H1 (cell line): ENCODE results near the gene LMO2. TPM values are rescaled to one million over a fixed set of nuclear protein-coding genes. Genes with fewer than 3 reads are reported as not detected.

ENCODE experiments used
- CTCF ChIA-PET: fragments of 300-600 bp; sonication (Branson Sonifier 250); formaldehyde crosslinking; loops from one replicate; lab custom pipeline; 2021; ENCODE audit not compliant: partially characterized antibody; lab: Charles Lee
- POLR2A ChIA-PET: fragments of 300-600 bp; sonication (Branson Sonifier 250); formaldehyde crosslinking; loops from one replicate; lab custom pipeline; 2021; ENCODE audit warnings: inconsistent platforms; ENCODE audit not compliant: partially characterized antibody; lab: Charles Lee
- DNase-seq, 2 experiments: peaks; one replicate each; pipeline versions ENCODE4 v3.0.0 to v3.0.0-alpha.2; 2010 to 2022; ENCODE audit warnings: low spot score in 2 of 2, low read depth in 1 of 2, mixed read lengths in 1 of 2
- FAIRE-seq: peaks from 2 replicates; lab custom pipeline; 2011; peaks lifted over from hg19 to GRCh38; lab: Jason Lieb, UNC
- H2AFZ ChIP-seq: 2 replicates; pipeline ENCODE4 v1.8.1; 2012; ENCODE audit warnings: low read length, inconsistent platforms
- H2AK5ac ChIP-seq: 2 replicates; pipeline ENCODE4 v1.6.1; 2013; ENCODE audit warnings: low read depth, low read length
- H2BK120ac ChIP-seq: replicated peaks from 2 replicates; pipeline ENCODE3; 2013; ENCODE audit warnings: low read depth, low read length, inconsistent platforms
- H2BK12ac ChIP-seq: 2 replicates; pipeline ENCODE4 v1.6.1; 2013; ENCODE audit warnings: low read depth, low read length
- H2BK15ac ChIP-seq: 2 replicates; pipeline ENCODE4 v1.6.1; 2013; ENCODE audit warnings: low read length
- H2BK20ac ChIP-seq: 2 replicates; pipeline ENCODE4 v1.6.1; 2013; ENCODE audit warnings: low read length
- H2BK5ac ChIP-seq: 2 replicates; pipeline ENCODE4 v1.6.1; 2013; ENCODE audit warnings: low read depth, low read length
- H3K14ac ChIP-seq: 2 replicates; pipeline ENCODE4 v1.6.1; 2013; ENCODE audit warnings: inconsistent platforms; ENCODE audit not compliant: insufficient read length
- H3K18ac ChIP-seq: 2 replicates; pipeline ENCODE4 v1.6.1; 2013; ENCODE audit warnings: low read length; ENCODE audit errors: extremely low read depth
- H3K23ac ChIP-seq: 2 replicates; pipeline ENCODE4 v1.6.1; 2013; ENCODE audit warnings: inconsistent platforms; ENCODE audit not compliant: insufficient read length
- H3K23me2 ChIP-seq: 2 replicates; pipeline ENCODE4 v1.6.1; 2013; ENCODE audit warnings: low read depth, low read length
- H3K27ac ChIP-seq: 2 replicates; pipeline ENCODE4 v1.6.1; 2011; ENCODE audit warnings: low read depth, low read length, inconsistent platforms
- H3K27me3 ChIP-seq, 4 experiments: replicated peaks in 1 of 4; 1 replicate in 1 of 4; 2 replicates in 3 of 4; pipeline versions ENCODE4 v1.6.1 to v1.8.1; 2011 to 2013; ENCODE audit warnings: low read length in 3 of 4, mild to moderate bottlenecking in 3 of 4, inconsistent platforms in 2 of 4, mixed read lengths in 2 of 4, moderate library complexity in 1 of 4; ENCODE audit not compliant: control insufficient read depth in 3 of 4, insufficient read depth in 3 of 4; ENCODE audit errors: extremely low read depth in 1 of 4
- H3K36me3 ChIP-seq, 4 experiments: 2 replicates each; pipeline versions ENCODE4 v1.6.1 to v1.8.1; 2011 to 2013; ENCODE audit warnings: mild to moderate bottlenecking in 4 of 4, low read length in 3 of 4, moderate library complexity in 2 of 4, control low read depth in 1 of 4, inconsistent platforms in 1 of 4; ENCODE audit not compliant: insufficient read depth in 4 of 4, control insufficient read depth in 2 of 4
- H3K4ac ChIP-seq: replicated peaks from 2 replicates; pipeline ENCODE3; 2013; ENCODE audit warnings: low read length, low read depth, mixed read lengths, inconsistent platforms; ENCODE audit not compliant: insufficient read length
- H3K4me1 ChIP-seq, 4 experiments: replicated peaks in 1 of 4; 1 replicate in 1 of 4; 2 replicates in 3 of 4; pipeline versions ENCODE4 v1.6.1 to v1.8.1; 2011 to 2013; ENCODE audit warnings: low read length in 3 of 4, inconsistent platforms in 2 of 4, mixed read lengths in 1 of 4; ENCODE audit not compliant: insufficient read depth in 4 of 4, control insufficient read depth in 3 of 4
- H3K4me2 ChIP-seq, 2 experiments: 2 replicates each; pipeline versions ENCODE4 v1.6.1 to v1.8.1; 2011 to 2013; ENCODE audit warnings: low read depth in 2 of 2, low read length in 2 of 2, control low read depth in 1 of 2, inconsistent platforms in 1 of 2, mild to moderate bottlenecking in 1 of 2; ENCODE audit not compliant: insufficient read depth in 1 of 2
- H3K4me3 ChIP-seq, 4 experiments: fragments of 200-600, 300-600 bp in 1 of 4; sonication (generic), shearing (Covaris generic), sonication (Bioruptor Twin) in 1 of 4; 2 replicates each; pipeline versions ENCODE4 v1.5.1 to v1.8.1; 2011 to 2016; ENCODE audit warnings: low read length in 4 of 4, low read depth in 3 of 4, control low read depth in 2 of 4, inconsistent platforms in 2 of 4, mild to moderate bottlenecking in 2 of 4, mixed read lengths in 1 of 4, moderate library complexity in 1 of 4; ENCODE audit not compliant: insufficient read depth in 2 of 4; ENCODE audit errors: extremely low read depth in 1 of 4
- H3K56ac ChIP-seq: replicated peaks from 2 replicates; pipeline ENCODE3; 2013; ENCODE audit warnings: low read depth, mild to moderate bottlenecking, mixed read lengths, low read length, inconsistent platforms; ENCODE audit not compliant: insufficient read length
- H3K79me1 ChIP-seq: 2 replicates; pipeline ENCODE4 v1.6.1; 2013; ENCODE audit warnings: low read depth, low read length, control low read depth
- H3K79me2 ChIP-seq, 2 experiments: 2 replicates each; pipeline versions ENCODE4 v1.6.1 to v1.8.1; 2012 to 2013; ENCODE audit warnings: low read length in 2 of 2, mild to moderate bottlenecking in 2 of 2, inconsistent platforms in 1 of 2; ENCODE audit not compliant: insufficient read depth in 2 of 2, control insufficient read depth in 1 of 2
- H3K9ac ChIP-seq, 4 experiments: replicated peaks in 1 of 4; 1 replicate in 1 of 4; 2 replicates in 3 of 4; pipeline versions ENCODE4 v1.6.1 to v1.8.1; 2011 to 2013; ENCODE audit warnings: low read depth in 3 of 4, low read length in 3 of 4, control low read depth in 2 of 4, mild to moderate bottlenecking in 2 of 4, moderate library complexity in 2 of 4, inconsistent platforms in 1 of 4; ENCODE audit errors: extremely low read depth in 1 of 4
- H3K9me3 ChIP-seq, 2 experiments: 2 replicates each; pipeline versions ENCODE4 v1.6.1 to v1.8.1; 2012 to 2013; ENCODE audit warnings: mild to moderate bottlenecking in 2 of 2, moderate library complexity in 2 of 2, control low read depth in 1 of 2, inconsistent platforms in 1 of 2, low read depth in 1 of 2, low read length in 1 of 2, mixed read lengths in 1 of 2; ENCODE audit not compliant: insufficient read depth in 2 of 2
- H4K20me1 ChIP-seq, 2 experiments: replicated peaks in 1 of 2; 2 replicates each; pipeline versions ENCODE3 to v1.8.1; 2011 to 2013; ENCODE audit warnings: inconsistent platforms in 2 of 2, low read length in 2 of 2, mild to moderate bottlenecking in 1 of 2; ENCODE audit not compliant: insufficient read depth in 2 of 2, control insufficient read depth in 1 of 2
- H4K5ac ChIP-seq: 2 replicates; pipeline ENCODE4 v1.6.1; 2013; ENCODE audit warnings: low read length, low read depth, mixed read lengths, inconsistent platforms; ENCODE audit not compliant: insufficient read length
- H4K8ac ChIP-seq: 2 replicates; pipeline ENCODE4 v1.8.0; 2013; ENCODE audit warnings: mild to moderate bottlenecking, moderate library complexity, low read length, inconsistent platforms; ENCODE audit not compliant: insufficient read depth; ENCODE audit errors: extremely low read depth
- H4K91ac ChIP-seq: replicated peaks from 2 replicates; pipeline ENCODE3; 2013; ENCODE audit warnings: low read length, mixed read lengths, inconsistent platforms; ENCODE audit not compliant: insufficient read length
- ATF3 ChIP-seq: IDR thresholded peaks from 2 replicates; pipeline ENCODE4 v1.6.1; 2011; ENCODE audit warnings: low read depth, mild to moderate bottlenecking, low read length; ENCODE audit not compliant: insufficient read depth
- CTCF ChIP-seq, 3 experiments: IDR thresholded peaks; 1 replicate in 2 of 3; 2 replicates in 1 of 3; pipeline versions ENCODE4 v1.5.1 to v1.6.1; 2011; ENCODE audit warnings: low read length in 3 of 3, mild to moderate bottlenecking in 3 of 3, inconsistent platforms in 2 of 3, low read depth in 1 of 3, moderate library complexity in 1 of 3; ENCODE audit not compliant: insufficient read depth in 1 of 3; ENCODE audit errors: control extremely low read depth in 1 of 3
- POLR2A ChIP-seq, 2 experiments: IDR thresholded peaks; 1 replicate in 1 of 2; 2 replicates in 1 of 2; pipeline ENCODE4 v1.6.1; 2011; ENCODE audit warnings: low read depth in 2 of 2, low read length in 2 of 2, mild to moderate bottlenecking in 2 of 2; ENCODE audit errors: control extremely low read depth in 1 of 2
- WGBS, 2 experiments: shearing (Covaris generic) in 1 of 2; methylation state at CpG; one replicate each; pipeline versions ENCODE4 v1.1.6 to v1.1.7; 2013 to 2015; ENCODE audit warnings: low lambda C conversion rate in 2 of 2, mixed read lengths in 2 of 2, inconsistent platforms in 1 of 2, low coverage in 1 of 2, missing lambda C conversion rate in 1 of 2; ENCODE audit not compliant: insufficient replicate concordance in 2 of 2, insufficient coverage in 1 of 2, insufficient read length in 1 of 2; ENCODE audit errors: extremely low coverage in 1 of 2, missing lambda C conversion rate in 1 of 2; 5-methylcytosine and 5-hydroxymethylcytosine counted together
- polyA plus RNA-seq, 7 experiments: library from polyadenylated mRNA; depleted of rRNA in 3 of 7; stranded (reverse) in 5 of 7; unstranded in 2 of 7; fragments of >200 nt in 5 of 7; fragments of 200-250 nt in 2 of 7; gene quantifications; 1 replicate in 5 of 7; 2 replicates in 1 of 7; 4 replicates in 1 of 7; pipeline versions ENCODE4 v1.2.1 to v1.2.3, GENCODE V29; 2011 to 2013; ENCODE audit warnings: missing spikeins in 2 of 7, mixed read lengths in 2 of 7
- total RNA-seq: library from RNA; stranded (reverse); fragmentation: NEBNext Ultra II Directional; extraction: Animal tissue kit (Norgen Biotek cat#: 25700); gene quantifications from 2 replicates; pipeline ENCODE4 v1.2.1, GENCODE V29; 2021

Gene LMO2
- total and polyA plus RNA-seq, 2 of the 8 experiments (the other 6 are each of a cell fraction or from before 2014, with no cell fraction given) = 1.6 to 2.7 TPM

GRCh38 chr11:33832676-33833075 lies 59.2 kb downstream of the LMO2 start:
- peaks cover 6% of the 10 kb centered on the region; the same call in 1 of the 2 replicates for H3K23me2 ChIP-seq

More at GRCh38 chr11:33832676-33833075, 59.2 kb downstream of the LMO2 start:
- Histone ChIP-seq H3K79me1 (no peaks in the 10 kb centered on the region), H4K20me1 (no peaks in the 10 kb centered on the region), H3K4me1 (peaks cover 0 to 4% (median 2%) of the 10 kb centered on the region in 4 experiments; a peak in 1 of 7 replicates), H3K27me3 (peaks cover 3 to 18% (median 13%) of the 10 kb centered on the region in 4 experiments), H2AK5ac (no peak overlapping the region), H3K9me3 (no peaks in the 10 kb centered on the region), H2AFZ (no peak overlapping the region; the same call in 1 of the 2 replicates), H4K5ac (no peak overlapping the region), H3K4ac (no peak overlapping the region), H2BK20ac (no peak overlapping the region), H4K91ac (no peak overlapping the region), H3K14ac (no peak overlapping the region), H3K36me3 (no peaks in the 10 kb centered on the region), H2BK15ac (no peak overlapping the region), H2BK12ac (no peak overlapping the region), H2BK5ac (no peak overlapping the region), H4K8ac (no peak overlapping the region), H3K9ac (no peak overlapping the region), H3K56ac (no peak overlapping the region), H3K4me3 (no peak overlapping the region), H3K18ac (no peak overlapping the region), H3K23ac (no peak overlapping the region), H3K27ac (no peak overlapping the region), H3K79me2 (no peaks in the 10 kb centered on the region), H2BK120ac (no peak overlapping the region), H3K4me2 (no peak overlapping the region)
- no peak for FAIRE-seq
- WGBS, 2 experiments = 90% methylated on average over 16 of the region's 16 CpGs; no CpG with 5 or more reads in 1 of the 2 experiments
- ChIA-PET POLR2A (interaction anchor here (1.0 kb wide), 1 partner anchor 55 kb away, joined by 3 read pairs; no protein-coding TSS in a partner anchor), CTCF (interaction anchor here (0.6 to 11.7 kb wide), 5 partner anchors 9 to 156 kb away, joined by 3 to 195 read pairs (median 3); no protein-coding TSS in a partner anchor)
- TF ChIP-seq POLR2A (IDR thresholded peaks at IDR 0.05; ENCODE audit: control extremely low read depth in 1 of 2, low read depth in 2 of 2, low read length in 2 of 2) = no peak
- TF ChIP-seq ATF3 = no peak
- no peak for TF ChIP-seq CTCF (IDR thresholded peaks at IDR 0.05; ENCODE audit: control extremely low read depth in 1 of 3, insufficient read depth in 1 of 3, low read depth in 1 of 3, low read length in 3 of 3)
- no peak for DNase-seq
